Hepatocyte (in vitro differentiated cells): Measurements from ENCODE around the gene FOXC2.

Experiments used
- EZH2 ChIP-seq: fragments of 200-600 bp; sonication (generic); IDR thresholded peaks from 2 replicates; pipeline ENCODE4 v1.6.1; 2016; ENCODE audit warnings: antibody characterized with exemption, mild to moderate bottlenecking, borderline replicate concordance
- TF ChIP-seq, protein P1 (sequence below): fragments of 200-600 bp; sonication (generic); IDR thresholded peaks from 2 replicates; pipeline ENCODE4 v1.5.1; 2016; ENCODE audit warnings: antibody characterized with exemption, mild to moderate bottlenecking; ENCODE audit not compliant: poor library complexity

DNA sequence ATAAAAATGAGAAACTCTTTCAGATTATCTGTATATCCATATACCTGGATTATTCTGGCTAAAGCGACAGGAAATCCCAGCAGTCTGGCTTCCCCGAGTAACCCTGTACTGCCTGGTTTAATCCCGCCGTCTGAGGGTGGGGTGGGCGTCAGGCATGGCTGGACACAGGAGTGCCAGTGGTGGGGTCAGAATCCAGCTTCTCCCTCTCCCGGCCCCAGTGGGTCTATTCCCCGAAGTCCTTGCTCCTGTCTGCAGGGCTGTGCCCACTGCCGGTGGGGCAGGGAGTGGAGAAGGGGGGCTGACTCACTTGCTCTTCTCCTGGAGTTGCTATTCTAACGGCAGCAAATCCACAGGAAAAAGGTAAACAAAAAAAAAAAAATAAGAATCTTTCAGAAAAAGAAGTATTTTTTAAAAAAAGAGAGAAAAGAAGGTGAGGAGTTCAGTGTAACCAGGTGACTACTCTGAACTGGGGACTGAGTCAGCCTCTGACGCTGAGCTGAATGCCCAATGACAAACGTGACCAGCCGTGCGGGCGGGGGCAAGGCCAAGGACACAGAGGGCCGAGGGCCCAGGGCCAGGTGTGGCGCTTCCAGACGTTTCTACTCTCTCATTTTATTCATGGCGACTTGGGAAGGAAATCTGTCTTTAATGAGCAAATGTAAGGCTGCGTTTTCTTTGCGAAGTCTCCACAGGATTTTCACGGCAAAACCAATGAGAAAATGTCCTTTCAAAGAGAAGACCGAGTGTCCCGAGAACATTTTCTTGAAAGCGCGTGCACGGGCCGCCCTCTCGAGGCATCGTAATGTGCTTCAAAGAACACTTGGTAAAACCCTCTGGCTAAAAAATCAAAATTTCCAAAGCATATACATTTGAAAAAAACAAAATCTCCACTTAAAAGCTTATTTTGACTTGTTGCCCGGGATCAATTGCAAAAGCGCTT, 36.1 kb upstream of the FOXC2 start:
- TF ChIP-seq, protein P1, sequence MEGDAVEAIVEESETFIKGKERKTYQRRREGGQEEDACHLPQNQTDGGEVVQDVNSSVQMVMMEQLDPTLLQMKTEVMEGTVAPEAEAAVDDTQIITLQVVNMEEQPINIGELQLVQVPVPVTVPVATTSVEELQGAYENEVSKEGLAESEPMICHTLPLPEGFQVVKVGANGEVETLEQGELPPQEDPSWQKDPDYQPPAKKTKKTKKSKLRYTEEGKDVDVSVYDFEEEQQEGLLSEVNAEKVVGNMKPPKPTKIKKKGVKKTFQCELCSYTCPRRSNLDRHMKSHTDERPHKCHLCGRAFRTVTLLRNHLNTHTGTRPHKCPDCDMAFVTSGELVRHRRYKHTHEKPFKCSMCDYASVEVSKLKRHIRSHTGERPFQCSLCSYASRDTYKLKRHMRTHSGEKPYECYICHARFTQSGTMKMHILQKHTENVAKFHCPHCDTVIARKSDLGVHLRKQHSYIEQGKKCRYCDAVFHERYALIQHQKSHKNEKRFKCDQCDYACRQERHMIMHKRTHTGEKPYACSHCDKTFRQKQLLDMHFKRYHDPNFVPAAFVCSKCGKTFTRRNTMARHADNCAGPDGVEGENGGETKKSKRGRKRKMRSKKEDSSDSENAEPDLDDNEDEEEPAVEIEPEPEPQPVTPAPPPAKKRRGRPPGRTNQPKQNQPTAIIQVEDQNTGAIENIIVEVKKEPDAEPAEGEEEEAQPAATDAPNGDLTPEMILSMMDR = no peak
- TF ChIP-seq EZH2 = no peak
